ENCODE data around the gene NUP188. TPM values are rescaled to one million over a fixed set of nuclear protein-coding genes. Genes with fewer than 3 reads are reported as not detected.

NUP188 gene
- total RNA-seq, 1 experiment from 2014 or later = 98.9 TPM

DNA sequence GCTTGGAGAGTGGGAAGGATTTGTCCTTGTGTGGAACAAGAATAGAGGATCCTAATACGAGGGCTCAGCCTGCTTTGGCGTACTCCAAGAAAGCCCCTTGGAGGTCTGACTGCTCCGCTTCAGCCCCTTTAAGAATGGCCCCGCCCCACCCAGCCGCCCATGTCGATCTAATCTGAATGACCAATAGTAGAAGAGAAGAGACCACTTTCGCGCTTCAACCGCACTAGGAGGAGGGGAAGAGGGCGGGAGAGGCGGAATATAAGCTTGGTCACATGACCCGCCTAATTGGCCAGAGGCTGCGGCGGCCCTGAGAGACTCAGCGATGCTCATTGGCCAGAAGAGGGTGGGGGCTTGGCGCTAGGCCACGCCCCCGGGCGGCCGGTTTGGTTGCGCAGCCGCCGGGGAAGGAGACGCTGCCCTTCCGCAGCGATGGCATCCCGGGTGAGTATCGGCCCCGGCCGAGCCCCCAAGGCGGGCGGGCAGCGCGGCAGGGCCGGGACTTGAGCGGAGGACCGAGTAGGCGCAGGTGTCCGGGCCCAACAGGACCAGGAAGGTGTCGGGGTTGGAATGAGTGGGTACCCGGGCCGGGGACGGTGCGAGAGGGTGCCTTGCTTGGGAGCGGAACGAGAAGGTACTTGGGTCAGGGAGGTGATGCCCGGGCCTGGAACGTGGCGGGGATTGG, 88.9 kb downstream of the NUP188 start, which contains the start of gene MIGA2 (continued):
- TF ChIP-seq, protein P1, sequence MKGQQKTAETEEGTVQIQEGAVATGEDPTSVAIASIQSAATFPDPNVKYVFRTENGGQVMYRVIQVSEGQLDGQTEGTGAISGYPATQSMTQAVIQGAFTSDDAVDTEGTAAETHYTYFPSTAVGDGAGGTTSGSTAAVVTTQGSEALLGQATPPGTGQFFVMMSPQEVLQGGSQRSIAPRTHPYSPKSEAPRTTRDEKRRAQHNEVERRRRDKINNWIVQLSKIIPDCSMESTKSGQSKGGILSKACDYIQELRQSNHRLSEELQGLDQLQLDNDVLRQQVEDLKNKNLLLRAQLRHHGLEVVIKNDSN (CRISPR knock-in tag; IDR thresholded peaks at IDR 0.05) = peak; percentile 94
- no peak; the same call in 1 of the 2 replicates for TF ChIP-seq GABPB1 (CRISPR knock-in tag; IDR thresholded peaks at IDR 0.05)
- TF ChIP-seq, protein P2, sequence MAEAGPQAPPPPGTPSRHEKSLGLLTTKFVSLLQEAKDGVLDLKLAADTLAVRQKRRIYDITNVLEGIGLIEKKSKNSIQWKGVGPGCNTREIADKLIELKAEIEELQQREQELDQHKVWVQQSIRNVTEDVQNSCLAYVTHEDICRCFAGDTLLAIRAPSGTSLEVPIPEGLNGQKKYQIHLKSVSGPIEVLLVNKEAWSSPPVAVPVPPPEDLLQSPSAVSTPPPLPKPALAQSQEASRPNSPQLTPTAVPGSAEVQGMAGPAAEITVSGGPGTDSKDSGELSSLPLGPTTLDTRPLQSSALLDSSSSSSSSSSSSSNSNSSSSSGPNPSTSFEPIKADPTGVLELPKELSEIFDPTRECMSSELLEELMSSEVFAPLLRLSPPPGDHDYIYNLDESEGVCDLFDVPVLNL (CRISPR knock-in tag; IDR thresholded peaks at IDR 0.05; ENCODE audit: borderline replicate concordance, low read depth) = no peak

DNA sequence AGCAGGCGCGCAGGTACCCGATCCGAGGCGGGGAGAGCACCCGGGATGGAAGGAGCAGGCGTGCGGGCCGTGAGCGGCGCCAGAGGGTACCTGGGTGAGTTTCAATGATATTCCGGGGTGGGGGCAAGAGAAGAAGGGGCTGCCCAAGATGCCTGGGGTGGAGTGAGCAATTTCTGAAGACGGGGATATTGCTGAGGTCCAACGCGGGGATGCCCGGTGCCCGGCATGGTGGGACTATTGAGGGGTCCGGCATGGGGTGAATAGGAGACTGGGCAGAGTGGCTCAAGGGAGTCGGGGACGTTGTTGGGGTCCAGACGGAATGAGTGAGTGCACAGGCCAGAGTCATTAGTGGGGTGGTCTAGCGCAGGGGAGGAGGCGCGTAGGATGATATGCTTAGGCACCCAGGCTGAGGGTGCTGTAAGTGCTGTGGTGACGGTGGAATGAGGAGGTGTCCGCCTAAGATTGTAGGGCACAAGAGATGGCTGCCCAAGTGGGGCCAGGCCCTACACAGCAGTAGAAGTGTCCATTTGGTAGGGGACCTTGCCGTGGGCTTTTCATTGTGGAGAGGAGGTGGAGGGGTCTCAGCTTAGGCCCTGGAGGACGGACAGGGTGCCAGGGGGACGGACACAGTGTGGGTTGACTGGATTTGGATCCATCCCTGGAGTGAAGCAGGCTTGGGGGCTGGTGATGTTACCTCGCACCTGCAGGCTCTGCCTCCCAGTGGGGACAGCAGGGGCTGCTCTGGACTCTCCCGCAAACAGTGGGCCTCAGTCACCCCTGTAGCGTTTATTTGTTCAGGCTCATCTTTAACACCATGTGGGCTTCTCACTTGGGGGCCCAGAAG, 89.6 kb downstream of the NUP188 start:
- Mint-ChIP-seq H3K4me3 (peak overlapping the region; percentile 96), H3K4me1 (peaks cover 15% of the 10 kb centered on the region), H3K9me3 (no peaks in the 10 kb centered on the region), H3K27me3 (ENCODE audit: low read depth) (no peaks in the 10 kb centered on the region), H3K27ac (peak overlapping the region; percentile 75), H3K36me3 (peaks cover 9% of the 10 kb centered on the region; the same call in 1 of the 2 replicates)
- ChIA-PET POLR2A (interaction anchor here (0.5 kb wide), 1 partner anchor 276 kb away, joined by 3 read pairs; no protein-coding TSS in a partner anchor), CTCF (interaction anchor here (0.6 to 1.7 kb wide), 15 partner anchors 8 to 701 kb away, joined by 3 to 11 read pairs (median 3); partner anchors contain the start of genes ENDOG, SH3GLB2, SPOUT1 and ZDHHC12)
- DNase-seq (ENCODE audit: low spot score) (no peak), ATAC-seq (no peak)
- TF ChIP-seq KAT7 (CRISPR knock-in tag; IDR thresholded peaks at IDR 0.05; ENCODE audit: borderline replicate concordance) (0 out of 2 replicates have a peak, but pooled peaks have one; percentile 19), CREM (CRISPR knock-in tag; IDR thresholded peaks at IDR 0.05) (no peak), ZNF423 (CRISPR knock-in tag; IDR thresholded peaks at IDR 0.05) (0 out of 2 replicates have a peak, but pooled peaks have one; percentile 35), SOX15 (CRISPR knock-in tag; IDR thresholded peaks at IDR 0.05) (no peak), ATF1 (CRISPR knock-in tag; IDR thresholded peaks at IDR 0.05) (no peak), MXD4 (CRISPR knock-in tag; IDR thresholded peaks at IDR 0.05; ENCODE audit: borderline replicate concordance) (no peak), ZNF219 (CRISPR knock-in tag; IDR thresholded peaks at IDR 0.05; ENCODE audit: borderline replicate concordance) (no peak), SP1 (CRISPR knock-in tag; conservative IDR thresholded peaks at IDR 0.05) (no peak), FOXK1 (CRISPR knock-in tag; IDR thresholded peaks at IDR 0.05) (no peak), NFE2L1 (CRISPR knock-in tag; IDR thresholded peaks at IDR 0.05) (no peak), RELA (CRISPR knock-in tag; IDR thresholded peaks at IDR 0.05; ENCODE audit: borderline replicate concordance) (no peak), FOXP1 (CRISPR knock-in tag; IDR thresholded peaks at IDR 0.05; ENCODE audit: borderline replicate concordance) (peak; percentile 13; the same call in 1 of the 2 replicates), NFYB (CRISPR knock-in tag; conservative IDR thresholded peaks at IDR 0.05; ENCODE audit: low read depth) (no peak)
- TF ChIP-seq, protein P3, sequence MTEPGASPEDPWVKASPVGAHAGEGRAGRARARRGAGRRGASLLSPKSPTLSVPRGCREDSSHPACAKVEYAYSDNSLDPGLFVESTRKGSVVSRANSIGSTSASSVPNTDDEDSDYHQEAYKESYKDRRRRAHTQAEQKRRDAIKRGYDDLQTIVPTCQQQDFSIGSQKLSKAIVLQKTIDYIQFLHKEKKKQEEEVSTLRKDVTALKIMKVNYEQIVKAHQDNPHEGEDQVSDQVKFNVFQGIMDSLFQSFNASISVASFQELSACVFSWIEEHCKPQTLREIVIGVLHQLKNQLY (CRISPR knock-in tag; IDR thresholded peaks at IDR 0.05) = no peak
- TF ChIP-seq, protein P4, sequence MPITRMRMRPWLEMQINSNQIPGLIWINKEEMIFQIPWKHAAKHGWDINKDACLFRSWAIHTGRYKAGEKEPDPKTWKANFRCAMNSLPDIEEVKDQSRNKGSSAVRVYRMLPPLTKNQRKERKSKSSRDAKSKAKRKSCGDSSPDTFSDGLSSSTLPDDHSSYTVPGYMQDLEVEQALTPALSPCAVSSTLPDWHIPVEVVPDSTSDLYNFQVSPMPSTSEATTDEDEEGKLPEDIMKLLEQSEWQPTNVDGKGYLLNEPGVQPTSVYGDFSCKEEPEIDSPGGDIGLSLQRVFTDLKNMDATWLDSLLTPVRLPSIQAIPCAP (CRISPR knock-in tag; IDR thresholded peaks at IDR 0.05) = no peak
- TF ChIP-seq, protein P5, sequence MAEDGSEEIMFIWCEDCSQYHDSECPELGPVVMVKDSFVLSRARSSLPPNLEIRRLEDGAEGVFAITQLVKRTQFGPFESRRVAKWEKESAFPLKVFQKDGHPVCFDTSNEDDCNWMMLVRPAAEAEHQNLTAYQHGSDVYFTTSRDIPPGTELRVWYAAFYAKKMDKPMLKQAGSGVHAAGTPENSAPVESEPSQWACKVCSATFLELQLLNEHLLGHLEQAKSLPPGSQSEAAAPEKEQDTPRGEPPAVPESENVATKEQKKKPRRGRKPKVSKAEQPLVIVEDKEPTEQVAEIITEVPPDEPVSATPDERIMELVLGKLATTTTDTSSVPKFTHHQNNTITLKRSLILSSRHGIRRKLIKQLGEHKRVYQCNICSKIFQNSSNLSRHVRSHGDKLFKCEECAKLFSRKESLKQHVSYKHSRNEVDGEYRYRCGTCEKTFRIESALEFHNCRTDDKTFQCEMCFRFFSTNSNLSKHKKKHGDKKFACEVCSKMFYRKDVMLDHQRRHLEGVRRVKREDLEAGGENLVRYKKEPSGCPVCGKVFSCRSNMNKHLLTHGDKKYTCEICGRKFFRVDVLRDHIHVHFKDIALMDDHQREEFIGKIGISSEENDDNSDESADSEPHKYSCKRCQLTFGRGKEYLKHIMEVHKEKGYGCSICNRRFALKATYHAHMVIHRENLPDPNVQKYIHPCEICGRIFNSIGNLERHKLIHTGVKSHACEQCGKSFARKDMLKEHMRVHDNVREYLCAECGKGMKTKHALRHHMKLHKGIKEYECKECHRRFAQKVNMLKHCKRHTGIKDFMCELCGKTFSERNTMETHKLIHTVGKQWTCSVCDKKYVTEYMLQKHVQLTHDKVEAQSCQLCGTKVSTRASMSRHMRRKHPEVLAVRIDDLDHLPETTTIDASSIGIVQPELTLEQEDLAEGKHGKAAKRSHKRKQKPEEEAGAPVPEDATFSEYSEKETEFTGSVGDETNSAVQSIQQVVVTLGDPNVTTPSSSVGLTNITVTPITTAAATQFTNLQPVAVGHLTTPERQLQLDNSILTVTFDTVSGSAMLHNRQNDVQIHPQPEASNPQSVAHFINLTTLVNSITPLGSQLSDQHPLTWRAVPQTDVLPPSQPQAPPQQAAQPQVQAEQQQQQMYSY (CRISPR knock-in tag; IDR thresholded peaks at IDR 0.05) = no peak
- TF ChIP-seq, protein P6, sequence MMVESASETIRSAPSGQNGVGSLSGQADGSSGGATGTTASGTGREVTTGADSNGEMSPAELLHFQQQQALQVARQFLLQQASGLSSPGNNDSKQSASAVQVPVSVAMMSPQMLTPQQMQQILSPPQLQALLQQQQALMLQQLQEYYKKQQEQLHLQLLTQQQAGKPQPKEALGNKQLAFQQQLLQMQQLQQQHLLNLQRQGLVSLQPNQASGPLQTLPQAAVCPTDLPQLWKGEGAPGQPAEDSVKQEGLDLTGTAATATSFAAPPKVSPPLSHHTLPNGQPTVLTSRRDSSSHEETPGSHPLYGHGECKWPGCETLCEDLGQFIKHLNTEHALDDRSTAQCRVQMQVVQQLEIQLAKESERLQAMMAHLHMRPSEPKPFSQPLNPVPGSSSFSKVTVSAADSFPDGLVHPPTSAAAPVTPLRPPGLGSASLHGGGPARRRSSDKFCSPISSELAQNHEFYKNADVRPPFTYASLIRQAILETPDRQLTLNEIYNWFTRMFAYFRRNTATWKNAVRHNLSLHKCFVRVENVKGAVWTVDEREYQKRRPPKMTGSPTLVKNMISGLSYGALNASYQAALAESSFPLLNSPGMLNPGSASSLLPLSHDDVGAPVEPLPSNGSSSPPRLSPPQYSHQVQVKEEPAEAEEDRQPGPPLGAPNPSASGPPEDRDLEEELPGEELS (CRISPR knock-in tag; IDR thresholded peaks at IDR 0.05) = no peak
- TF ChIP-seq, protein P7, sequence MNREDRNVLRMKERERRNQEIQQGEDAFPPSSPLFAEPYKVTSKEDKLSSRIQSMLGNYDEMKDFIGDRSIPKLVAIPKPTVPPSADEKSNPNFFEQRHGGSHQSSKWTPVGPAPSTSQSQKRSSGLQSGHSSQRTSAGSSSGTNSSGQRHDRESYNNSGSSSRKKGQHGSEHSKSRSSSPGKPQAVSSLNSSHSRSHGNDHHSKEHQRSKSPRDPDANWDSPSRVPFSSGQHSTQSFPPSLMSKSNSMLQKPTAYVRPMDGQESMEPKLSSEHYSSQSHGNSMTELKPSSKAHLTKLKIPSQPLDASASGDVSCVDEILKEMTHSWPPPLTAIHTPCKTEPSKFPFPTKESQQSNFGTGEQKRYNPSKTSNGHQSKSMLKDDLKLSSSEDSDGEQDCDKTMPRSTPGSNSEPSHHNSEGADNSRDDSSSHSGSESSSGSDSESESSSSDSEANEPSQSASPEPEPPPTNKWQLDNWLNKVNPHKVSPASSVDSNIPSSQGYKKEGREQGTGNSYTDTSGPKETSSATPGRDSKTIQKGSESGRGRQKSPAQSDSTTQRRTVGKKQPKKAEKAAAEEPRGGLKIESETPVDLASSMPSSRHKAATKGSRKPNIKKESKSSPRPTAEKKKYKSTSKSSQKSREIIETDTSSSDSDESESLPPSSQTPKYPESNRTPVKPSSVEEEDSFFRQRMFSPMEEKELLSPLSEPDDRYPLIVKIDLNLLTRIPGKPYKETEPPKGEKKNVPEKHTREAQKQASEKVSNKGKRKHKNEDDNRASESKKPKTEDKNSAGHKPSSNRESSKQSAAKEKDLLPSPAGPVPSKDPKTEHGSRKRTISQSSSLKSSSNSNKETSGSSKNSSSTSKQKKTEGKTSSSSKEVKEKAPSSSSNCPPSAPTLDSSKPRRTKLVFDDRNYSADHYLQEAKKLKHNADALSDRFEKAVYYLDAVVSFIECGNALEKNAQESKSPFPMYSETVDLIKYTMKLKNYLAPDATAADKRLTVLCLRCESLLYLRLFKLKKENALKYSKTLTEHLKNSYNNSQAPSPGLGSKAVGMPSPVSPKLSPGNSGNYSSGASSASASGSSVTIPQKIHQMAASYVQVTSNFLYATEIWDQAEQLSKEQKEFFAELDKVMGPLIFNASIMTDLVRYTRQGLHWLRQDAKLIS (CRISPR knock-in tag; IDR thresholded peaks at IDR 0.05; ENCODE audit: borderline replicate concordance) = no peak

Measured in WTC11 (cell line).